SKM-1 treated with dmso at 0.1 percent for 144 hours (cell line): Measurements from ENCODE around the gene HMBS.
"Not testable (repeated sequence)": the region's sequence is repeated elsewhere in the genome, so short reads cannot be mapped to it uniquely, and the experiment has no call there.

ENCODE experiments used
- DNase-seq: peaks from one replicate; lab custom pipeline; 2025; ENCODE audit not compliant: unreplicated experiment; lab: John Stamatoyannopoulos, UW

The HMBS gene

DNA sequence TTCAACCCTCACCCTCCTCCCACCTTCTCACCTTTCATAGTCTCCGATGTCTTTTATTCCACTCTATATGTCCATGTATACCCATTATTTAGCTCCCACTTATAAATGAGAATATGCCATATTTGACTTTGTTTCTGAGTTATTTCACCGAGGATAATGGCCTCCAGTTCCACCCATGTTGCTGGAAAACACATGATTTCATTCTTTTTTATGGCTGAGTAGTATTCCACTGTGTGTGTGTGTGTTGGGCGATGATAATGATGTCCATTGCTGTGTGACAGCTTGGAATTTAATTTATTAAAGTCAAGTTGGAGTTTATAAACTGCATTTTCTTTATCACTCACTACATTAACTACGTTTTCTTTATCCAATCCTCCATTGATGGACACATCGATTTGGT, 33.5 kb downstream of the HMBS start:
- DNase-seq, result no peak

DNA sequence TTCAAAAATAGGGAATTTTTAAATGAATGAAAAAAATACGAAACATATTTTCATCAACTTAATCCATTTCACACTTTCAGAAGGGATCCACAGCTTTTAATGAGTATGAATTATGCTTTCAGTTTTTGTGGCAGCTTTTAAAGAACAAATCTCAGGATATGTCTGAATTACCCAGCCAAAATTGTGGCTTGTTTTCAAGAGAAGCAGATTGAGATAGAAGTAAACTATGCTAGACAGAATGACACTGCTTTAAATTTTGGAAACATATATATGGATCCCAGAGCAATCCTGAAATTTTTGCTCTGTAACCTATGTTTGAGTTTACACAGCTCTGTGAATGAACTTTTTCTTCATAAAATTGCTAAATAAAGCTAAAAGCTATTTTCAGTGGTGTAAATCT, 34.3 kb downstream of the HMBS start:
- DNase-seq, result no peak

- no peak for DNase-seq
Observed at GRCh38 chr11:119120639-119121007, 35.9 kb downstream of the HMBS start.

DNA sequence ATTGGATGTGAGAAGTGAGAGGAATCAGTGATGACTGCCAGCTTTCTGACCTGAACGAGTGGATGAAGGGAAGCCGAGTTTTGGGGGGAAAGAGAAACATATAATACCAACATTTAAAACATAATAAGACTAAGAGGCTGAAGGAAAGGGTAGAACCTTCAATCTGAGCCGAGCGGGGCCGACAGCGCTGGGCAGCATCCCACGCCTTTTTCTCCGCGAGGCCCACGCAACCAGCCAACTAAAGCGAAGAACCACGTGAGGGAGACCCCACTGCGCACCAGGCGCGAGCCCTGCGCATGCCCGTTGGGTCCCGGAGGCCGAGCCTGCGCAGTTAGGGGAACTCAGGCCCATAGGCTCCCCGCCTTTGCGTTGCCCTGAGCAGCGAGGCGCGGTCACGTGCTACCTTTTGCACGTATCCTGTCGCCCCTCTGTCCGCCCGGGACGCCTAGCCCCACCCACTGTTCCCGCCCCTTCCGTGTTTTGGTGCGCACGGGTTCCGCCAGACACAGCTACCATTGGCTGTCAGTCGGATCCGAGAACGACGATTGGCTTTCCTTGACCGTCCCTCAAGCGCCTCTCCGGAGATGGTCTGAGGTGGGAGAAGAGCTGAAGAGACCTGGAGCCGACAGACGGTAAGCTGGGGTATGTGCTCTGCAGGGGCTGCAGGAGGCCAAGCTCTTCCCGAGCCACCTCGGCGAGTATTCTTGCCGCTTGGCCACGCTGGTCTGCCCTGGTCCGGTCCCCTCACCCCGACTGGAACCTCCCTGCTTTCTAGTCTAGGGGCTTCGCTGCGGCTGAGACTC, 36.5 kb downstream of the HMBS start, which contains the start of gene HINFP:
TSS of gene HINFP (plus strand) at position 573 of the 803 bp plus-strand sequence. CDS start 5,365 bp downstream, outside the sequence.
- DNase-seq, result peak; percentile 99

DNA sequence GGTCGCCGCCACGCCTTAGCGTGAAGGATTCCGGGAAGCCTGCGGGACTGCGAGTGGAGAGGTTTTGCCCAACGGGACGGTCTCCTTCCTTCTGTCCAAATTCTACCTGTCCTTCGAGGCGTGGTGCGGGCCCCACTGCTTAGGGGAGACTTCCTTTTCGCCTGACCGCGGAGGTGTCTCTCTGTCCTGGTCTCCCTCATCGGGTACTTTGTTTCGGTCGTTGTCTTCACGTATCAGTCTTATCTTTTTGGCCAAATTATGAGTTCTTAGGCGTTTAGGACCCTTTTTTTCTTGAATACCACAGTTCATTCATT, 37.1 kb downstream of the HMBS start:
- no peak for DNase-seq

GRCh38 chr11:119125821-119126220, 41.1 kb downstream of the HMBS start:
- DNase-seq, result no peak

DNA sequence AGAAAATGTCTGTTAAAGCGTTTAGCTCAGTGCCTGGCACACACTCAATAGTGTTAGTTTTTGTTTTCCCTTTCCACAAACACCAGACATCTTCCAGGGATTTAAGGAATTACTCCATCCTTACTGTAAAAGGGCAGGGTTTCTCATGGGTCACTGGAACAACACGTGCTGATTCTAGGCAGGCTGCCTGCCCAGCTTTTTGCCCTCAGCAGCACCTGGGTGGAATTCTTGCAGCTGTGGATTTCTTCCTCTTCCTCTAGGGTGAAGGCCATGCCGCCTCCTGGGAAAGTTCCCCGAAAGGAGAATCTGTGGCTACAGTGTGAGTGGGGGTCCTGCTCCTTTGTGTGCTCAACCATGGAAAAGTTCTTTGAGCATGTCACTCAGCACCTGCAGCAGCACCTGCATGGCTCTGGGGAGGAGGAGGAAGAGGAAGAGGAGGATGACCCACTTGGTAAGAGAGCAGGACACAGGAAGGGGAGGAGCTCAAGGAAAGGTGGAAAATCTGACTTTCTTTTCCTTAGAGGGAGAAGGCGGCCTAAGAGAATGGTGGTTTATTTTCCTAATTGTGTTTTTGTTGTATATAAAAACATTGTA, 42.1 kb downstream of the HMBS start:
- no peak for DNase-seq

- DNase-seq, result no peak
Observed at GRCh38 chr11:119130662-119131061, 46.0 kb downstream of the HMBS start.

DNA sequence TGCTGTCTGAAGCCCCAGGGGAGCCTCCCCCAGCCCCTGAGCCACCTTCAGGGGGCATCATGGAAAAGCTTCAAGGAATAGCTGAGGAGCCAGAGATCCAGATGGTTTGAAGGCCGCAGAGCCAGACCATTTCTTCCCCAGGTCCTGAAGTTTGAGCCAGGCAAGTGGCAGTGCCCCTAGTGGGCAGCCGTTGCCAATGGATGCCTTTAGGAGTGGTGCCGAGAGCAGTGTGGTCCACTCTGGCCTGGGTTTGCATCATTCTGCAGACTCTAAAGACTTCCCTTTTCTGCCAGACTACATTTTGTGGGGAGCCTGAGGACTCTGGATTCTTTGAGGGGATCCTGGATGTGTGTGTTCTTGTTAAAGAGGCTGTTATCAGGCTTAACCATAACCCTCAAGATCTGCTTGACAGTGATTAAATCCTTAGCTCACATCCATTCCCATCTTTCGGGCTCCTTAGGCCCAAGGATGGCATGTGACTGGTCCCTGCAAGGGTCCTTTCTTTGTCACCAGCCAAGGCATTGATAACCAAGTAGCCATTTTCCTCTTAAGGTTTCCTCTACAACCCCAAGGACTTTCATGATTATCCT, 49.8 kb downstream of the HMBS start:
- DNase-seq, result peak; percentile 47

DNA sequence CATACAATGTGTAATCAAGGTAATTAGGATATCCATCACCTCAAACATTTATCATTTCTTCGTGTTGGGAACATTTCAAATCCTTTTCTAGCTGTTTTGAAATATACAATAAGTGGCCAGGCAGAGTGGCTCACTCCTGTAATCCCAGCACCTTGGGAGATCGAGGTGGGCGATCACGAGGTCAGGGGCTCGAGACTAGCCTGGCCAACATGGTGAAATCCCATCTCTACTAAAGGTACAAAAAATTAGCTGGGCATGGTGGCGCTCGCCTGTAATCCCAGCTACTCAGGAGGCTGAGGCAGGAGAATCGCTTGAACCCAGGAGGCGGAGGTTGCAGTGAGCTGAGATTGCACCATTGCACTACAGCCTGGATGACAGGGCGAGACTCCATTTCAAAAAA, 54.6 kb downstream of the HMBS start:
- not testable (repeated sequence) for DNase-seq
